ENCODE measurements around the gene CACNA1C.

- TF ChIP-seq, protein P1, sequence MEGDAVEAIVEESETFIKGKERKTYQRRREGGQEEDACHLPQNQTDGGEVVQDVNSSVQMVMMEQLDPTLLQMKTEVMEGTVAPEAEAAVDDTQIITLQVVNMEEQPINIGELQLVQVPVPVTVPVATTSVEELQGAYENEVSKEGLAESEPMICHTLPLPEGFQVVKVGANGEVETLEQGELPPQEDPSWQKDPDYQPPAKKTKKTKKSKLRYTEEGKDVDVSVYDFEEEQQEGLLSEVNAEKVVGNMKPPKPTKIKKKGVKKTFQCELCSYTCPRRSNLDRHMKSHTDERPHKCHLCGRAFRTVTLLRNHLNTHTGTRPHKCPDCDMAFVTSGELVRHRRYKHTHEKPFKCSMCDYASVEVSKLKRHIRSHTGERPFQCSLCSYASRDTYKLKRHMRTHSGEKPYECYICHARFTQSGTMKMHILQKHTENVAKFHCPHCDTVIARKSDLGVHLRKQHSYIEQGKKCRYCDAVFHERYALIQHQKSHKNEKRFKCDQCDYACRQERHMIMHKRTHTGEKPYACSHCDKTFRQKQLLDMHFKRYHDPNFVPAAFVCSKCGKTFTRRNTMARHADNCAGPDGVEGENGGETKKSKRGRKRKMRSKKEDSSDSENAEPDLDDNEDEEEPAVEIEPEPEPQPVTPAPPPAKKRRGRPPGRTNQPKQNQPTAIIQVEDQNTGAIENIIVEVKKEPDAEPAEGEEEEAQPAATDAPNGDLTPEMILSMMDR (conservative IDR thresholded peaks at IDR 0.05; ENCODE audit: low read depth, low read length): no peak
- TF ChIP-seq EZH2 (IDR thresholded peaks at IDR 0.05; ENCODE audit: borderline replicate concordance, low read depth, low read length, poor library complexity, severe bottlenecking): no peak
Measured at GRCh38 chr12:2644683-2645405, 592.1 kb downstream of the CACNA1C start.

Measured in A673 (cell line).